OCI-LY3 (cell line): ENCODE data around the gene GRM8.

ENCODE experiments used
- H2AFZ ChIP-seq: fragments of 200-600, 300-600 bp; shearing (Covaris generic); 2 replicates; pipeline ENCODE4 v1.6.0; 2014; ENCODE audit warnings: antibody characterized with exemption, low read depth, low read length
- H3K27ac ChIP-seq: fragments of 200-600, 300-600 bp; sonication (generic); 2 replicates; pipeline ENCODE4 v1.5.1; 2014; ENCODE audit warnings: mild to moderate bottlenecking, low read length, moderate library complexity, mixed read lengths
- H3K27me3 ChIP-seq: fragments of 200-600, 300-600 bp; sonication (generic); 2 replicates; pipeline ENCODE4 v1.6.1; 2014; ENCODE audit warnings: low read depth, low read length, mixed read lengths
- H3K36me3 ChIP-seq: fragments of 200-600, 300-600 bp; sonication (generic); replicated peaks from 2 replicates; pipeline ENCODE3; 2014; ENCODE audit warnings: low read depth, low read length, mixed read lengths
- H3K4me1 ChIP-seq: fragments of 300-600, 200-600 bp; sonication (generic); 2 replicates; pipeline ENCODE4 v1.6.1; 2014; ENCODE audit warnings: low read length, mixed read lengths
- H3K4me2 ChIP-seq: fragments of 200-600, 300-600 bp; sonication (generic); 2 replicates; pipeline ENCODE4 v1.6.1; 2014; ENCODE audit warnings: low read length, mixed read lengths
- H3K4me3 ChIP-seq: fragments of 300-600, 200-600 bp; sonication (generic); 2 replicates; pipeline ENCODE4 v1.5.1; 2014; ENCODE audit warnings: antibody characterized with exemption, mild to moderate bottlenecking, low read length, moderate library complexity
- H3K79me2 ChIP-seq: fragments of 300-600, 200-600 bp; shearing (Covaris generic); 2 replicates; pipeline ENCODE4 v1.6.1; 2014; ENCODE audit warnings: mild to moderate bottlenecking, low read length, mixed read lengths
- H3K9ac ChIP-seq: fragments of 300-600, 200-600 bp; shearing (Covaris generic); 2 replicates; pipeline ENCODE4 v1.6.0; 2014; ENCODE audit warnings: mild to moderate bottlenecking, low read length, moderate library complexity
- H3K9me3 ChIP-seq: fragments of 200-600, 300-600 bp; shearing (Covaris generic); 2 replicates; pipeline ENCODE4 v1.6.1; 2014; ENCODE audit warnings: low read length, mixed read lengths; ENCODE audit not compliant: insufficient read depth
- H4K20me1 ChIP-seq: fragments of 200-600, 300-600 bp; sonication (generic); 2 replicates; pipeline ENCODE4 v1.6.1; 2016; ENCODE audit warnings: low read length, mixed read lengths; ENCODE audit not compliant: insufficient read depth
- CTCF ChIP-seq: fragments of 200-600, 300-600 bp; sonication (generic); IDR thresholded peaks from 2 replicates; pipeline ENCODE4 v1.5.1; 2014; ENCODE audit warnings: antibody characterized with exemption, low read length, low read depth
- EZH2phosphoT487 ChIP-seq: fragments of 200-600 bp; shearing (Covaris generic); IDR thresholded peaks from 2 replicates; pipeline ENCODE4 v1.6.1; 2018; ENCODE audit warnings: antibody characterized with exemption, mixed run types, low read depth

GRM8 gene

GRCh38 chr7:127231415-127231814, 21.3 kb downstream of the GRM8 start:
- Histone ChIP-seq H3K4me2 (no peak overlapping the region), H3K9ac (no peak overlapping the region), H3K4me1 (no peaks in the 10 kb centered on the region), H2AFZ (no peak overlapping the region), H3K9me3 (no peaks in the 10 kb centered on the region), H3K27ac (no peak overlapping the region), H3K79me2 (no peaks in the 10 kb centered on the region), H3K36me3 (no peaks in the 10 kb centered on the region), H3K27me3 (peaks cover 19% of the 10 kb centered on the region), H4K20me1 (no peaks in the 10 kb centered on the region), H3K4me3 (no peak overlapping the region)
- TF ChIP-seq CTCF (no peak), EZH2phosphoT487 (no peak)

GRCh38 chr7:127230192-127230925, 22.4 kb downstream of the GRM8 start:
- TF ChIP-seq CTCF, result no peak
- no peak for TF ChIP-seq EZH2phosphoT487
- Histone ChIP-seq H3K36me3 (no peaks in the 10 kb centered on the region), H3K9ac (no peak overlapping the region), H4K20me1 (no peaks in the 10 kb centered on the region), H3K9me3 (no peaks in the 10 kb centered on the region), H3K27me3 (peaks cover 13% of the 10 kb centered on the region), H3K4me1 (no peaks in the 10 kb centered on the region), H2AFZ (no peak overlapping the region), H3K27ac (no peak overlapping the region), H3K79me2 (no peaks in the 10 kb centered on the region), H3K4me3 (no peak overlapping the region), H3K4me2 (no peak overlapping the region)

- Histone ChIP-seq H3K9ac (no peak overlapping the region), H2AFZ (no peak overlapping the region)
Measured at GRCh38 chr7:127226685-127227374, 25.9 kb downstream of the GRM8 start.

More at GRCh38 chr7:127226685-127227374, 25.9 kb downstream of the GRM8 start:
- H3K9me3 ChIP-seq, result no peaks in the 10 kb centered on the region
- H3K27me3 ChIP-seq, result peaks cover 7% of the 10 kb centered on the region; the same call in 1 of the 2 replicates
- H3K36me3 ChIP-seq, result no peaks in the 10 kb centered on the region
- no peak overlapping the region for H3K27ac ChIP-seq
- H3K4me2 ChIP-seq, result no peak overlapping the region
- no peaks in the 10 kb centered on the region for H3K4me1 ChIP-seq
- no peak overlapping the region for H3K4me3 ChIP-seq
- no peaks in the 10 kb centered on the region for H3K79me2 ChIP-seq
- no peaks in the 10 kb centered on the region for H4K20me1 ChIP-seq
- TF ChIP-seq CTCF (no peak), EZH2phosphoT487 (no peak)
